ENCODE results near the gene RPS16. TPM values are rescaled to one million over a fixed set of nuclear protein-coding genes. Genes with fewer than 3 reads are reported as not detected.

Gene RPS16
- total and polyA plus RNA-seq, 12 donors = 936 to 3,280 (median 1,424) TPM

DNA sequence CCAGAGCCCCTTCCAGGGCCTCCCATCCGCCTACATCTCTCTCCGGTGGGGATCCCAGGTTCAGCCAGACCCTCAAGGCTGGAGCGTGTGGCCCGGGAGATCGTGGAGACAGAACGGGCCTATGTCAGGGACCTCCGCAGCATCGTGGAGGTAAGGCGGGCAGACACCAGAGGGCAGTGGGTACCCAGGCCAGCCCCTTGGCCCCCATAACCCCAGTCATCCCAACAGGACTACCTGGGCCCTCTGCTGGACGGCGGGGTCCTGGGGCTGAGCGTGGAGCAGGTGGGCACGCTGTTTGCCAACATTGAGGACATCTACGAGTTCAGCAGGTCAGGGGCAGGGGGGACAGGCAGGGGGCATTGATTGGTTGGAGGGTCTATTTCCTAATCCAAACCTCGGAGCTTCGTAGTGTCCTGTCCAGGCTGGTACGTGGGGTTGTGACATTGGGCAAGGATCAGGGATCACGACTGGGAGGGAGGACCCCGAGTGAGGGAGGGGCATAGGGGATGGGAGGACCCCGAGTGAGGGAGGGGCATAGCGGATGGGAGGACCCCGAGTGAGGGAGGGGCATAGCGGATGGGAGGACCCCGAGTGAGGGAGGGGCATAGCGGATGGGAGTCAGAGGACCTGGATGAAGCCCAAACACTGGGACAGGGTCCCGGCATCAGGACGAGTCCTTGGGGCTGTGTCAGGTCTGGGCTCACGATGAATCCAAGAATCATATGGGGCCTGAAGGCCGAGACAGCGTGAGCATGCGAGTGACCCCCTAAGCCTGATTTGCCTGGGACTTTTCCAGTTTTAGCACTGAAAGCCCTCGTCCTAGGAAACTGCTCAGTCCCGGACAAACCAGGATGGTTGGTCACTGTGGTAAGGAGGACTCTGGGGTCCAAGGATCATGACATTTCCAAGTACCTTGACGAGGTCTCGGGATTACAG, 20.4 kb downstream of the RPS16 start:
- Histone ChIP-seq H3K4me3 (peak overlapping the region in 9 of 10 donors; percentile 67 to 98 (median 86)), H3K9me3 (no peaks in the 10 kb centered on the region), H3K4me1 (peaks cover 11 to 54% (median 32%) of the 10 kb centered on the region in 9 donors), H3K27me3 (no peaks in the 10 kb centered on the region), H3K27ac (peak overlapping the region in 6 of 10 donors; percentile 94 to 100 (median 96)), H3K36me3 (peaks cover 0 to 52% (median 0%) of the 10 kb centered on the region in 9 donors)
- TF ChIP-seq, protein P1, sequence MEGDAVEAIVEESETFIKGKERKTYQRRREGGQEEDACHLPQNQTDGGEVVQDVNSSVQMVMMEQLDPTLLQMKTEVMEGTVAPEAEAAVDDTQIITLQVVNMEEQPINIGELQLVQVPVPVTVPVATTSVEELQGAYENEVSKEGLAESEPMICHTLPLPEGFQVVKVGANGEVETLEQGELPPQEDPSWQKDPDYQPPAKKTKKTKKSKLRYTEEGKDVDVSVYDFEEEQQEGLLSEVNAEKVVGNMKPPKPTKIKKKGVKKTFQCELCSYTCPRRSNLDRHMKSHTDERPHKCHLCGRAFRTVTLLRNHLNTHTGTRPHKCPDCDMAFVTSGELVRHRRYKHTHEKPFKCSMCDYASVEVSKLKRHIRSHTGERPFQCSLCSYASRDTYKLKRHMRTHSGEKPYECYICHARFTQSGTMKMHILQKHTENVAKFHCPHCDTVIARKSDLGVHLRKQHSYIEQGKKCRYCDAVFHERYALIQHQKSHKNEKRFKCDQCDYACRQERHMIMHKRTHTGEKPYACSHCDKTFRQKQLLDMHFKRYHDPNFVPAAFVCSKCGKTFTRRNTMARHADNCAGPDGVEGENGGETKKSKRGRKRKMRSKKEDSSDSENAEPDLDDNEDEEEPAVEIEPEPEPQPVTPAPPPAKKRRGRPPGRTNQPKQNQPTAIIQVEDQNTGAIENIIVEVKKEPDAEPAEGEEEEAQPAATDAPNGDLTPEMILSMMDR (IDR thresholded peaks at IDR 0.05) = no peak
- intact Hi-C loops (cut with DNase I) = loop anchor here in 3 of 10 donors (2.0 to 10.0 kb wide), 3 partner anchors 17 to 291 kb away; partner anchors contain the start of genes EID2B (in 1 of the 3) and PAK4 (in 1 of the 3)
- WGBS, 2 donors = 58 to 61% methylated on average over 35 of the region's 35 CpGs
- ATAC-seq (no peak), DNase-seq (no peak)

DNA sequence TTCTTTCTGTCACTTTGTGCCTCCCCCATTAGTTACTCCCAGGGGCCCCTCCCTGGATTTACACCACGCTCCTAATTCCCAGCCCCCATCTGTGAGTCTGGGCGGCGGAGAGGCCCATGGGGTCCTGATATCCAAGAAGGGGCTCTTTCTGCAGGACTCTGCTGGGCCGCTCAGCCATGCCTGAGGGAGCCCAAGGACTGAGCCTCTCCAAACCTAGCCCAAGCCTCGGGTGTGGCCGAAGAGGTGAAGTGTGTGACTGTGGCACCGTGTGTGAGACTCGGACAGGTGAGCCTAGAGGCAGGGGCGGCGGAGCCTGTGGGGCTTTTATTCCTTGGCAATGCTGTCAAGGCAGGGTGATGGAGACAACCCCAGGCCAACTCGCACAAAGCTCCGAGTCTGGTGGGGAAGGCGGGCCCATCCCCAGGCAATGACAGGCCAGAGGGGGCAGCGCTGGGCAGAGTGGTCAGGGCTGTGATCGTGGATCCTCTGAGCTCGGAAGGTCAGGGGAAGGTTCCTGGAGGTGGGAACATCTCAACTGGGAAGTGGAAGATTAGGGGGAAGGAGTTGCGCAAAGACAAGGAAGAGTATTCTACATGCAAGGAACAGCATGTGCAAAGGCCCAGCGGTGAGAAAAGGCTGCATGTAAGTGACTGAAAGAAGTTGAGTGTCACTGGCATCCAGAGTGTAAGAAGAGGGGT, 21.7 kb downstream of the RPS16 start:
- TF ChIP-seq, protein P1 (IDR thresholded peaks at IDR 0.05) = peak in 2 of 9 donors; percentile 25 to 28
- no peaks in the 10 kb centered on the region for H3K9me3 ChIP-seq
- no peaks in the 10 kb centered on the region for H3K27me3 ChIP-seq
- H3K36me3 ChIP-seq = peaks cover 0 to 39% (median 0%) of the 10 kb centered on the region in 9 donors
- ATAC-seq (no peak), DNase-seq (peak in 1 of 2 donors; percentile 36)
- peak overlapping the region; percentile 66 to 98 (median 86) for H3K4me3 ChIP-seq
- WGBS, 2 donors = 35 to 44% methylated on average over 18 of the region's 18 CpGs
- H3K27ac ChIP-seq = peak overlapping the region; percentile 94 to 100 (median 96)
- peaks cover 11 to 60% (median 43%) of the 10 kb centered on the region in 9 donors for H3K4me1 ChIP-seq
- intact Hi-C loops (cut with DNase I) = loop anchor here in 6 of 10 donors (2.0 to 10.0 kb wide), 6 partner anchors 17 to 289 kb away; partner anchors contain the start of genes SAMD4B (in 3 of the 6), EID2B (in 1 of the 6), PAK4 (in 1 of the 6) and SUPT5H (in 1 of the 6)

DNA sequence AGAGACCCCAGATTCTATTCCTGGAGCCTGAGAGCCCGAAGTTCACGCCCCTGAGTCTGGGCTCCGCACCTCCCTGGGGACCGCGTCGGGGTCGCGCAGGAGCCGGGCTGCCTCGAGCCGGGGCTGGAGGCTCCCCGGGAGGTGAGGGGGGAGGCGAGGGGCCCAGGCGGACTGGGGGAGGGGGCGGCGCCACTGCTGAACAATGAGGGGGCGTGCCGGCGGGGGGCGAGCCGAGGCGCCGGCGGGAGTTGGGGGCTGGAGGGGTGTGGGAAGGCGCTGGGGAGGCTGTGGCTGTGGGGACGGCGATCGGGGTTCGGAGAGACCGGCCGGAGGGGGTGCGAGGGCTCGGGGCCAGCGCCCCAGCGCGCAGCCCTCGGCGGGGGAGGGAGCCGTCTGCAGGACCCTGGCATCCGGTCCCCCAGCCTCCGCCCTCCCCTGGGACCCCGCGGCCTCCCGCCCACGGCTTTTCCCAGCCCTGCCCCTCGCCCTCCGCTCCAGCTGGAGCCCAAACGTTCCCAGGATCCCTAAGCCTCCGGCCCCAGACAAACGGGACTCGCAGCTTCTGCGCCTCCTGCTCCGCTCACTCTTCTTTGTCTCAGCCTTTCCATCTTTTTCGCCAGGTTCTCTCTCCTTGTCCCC, 22.4 kb downstream of the RPS16 start:
- DNase-seq = peak; percentile 81 to 87
- peaks cover 11 to 67% (median 50%) of the 10 kb centered on the region in 9 donors for H3K4me1 ChIP-seq
- intact Hi-C loops (cut with DNase I) = loop anchor here in 5 of 10 donors (2.0 to 10.0 kb wide), 5 partner anchors 17 to 289 kb away; partner anchors contain the start of genes SAMD4B (in 3 of the 5), EID2B (in 1 of the 5), PAK4 (in 1 of the 5) and SUPT5H (in 1 of the 5)
- H3K36me3 ChIP-seq = peaks cover 0 to 39% (median 2%) of the 10 kb centered on the region in 9 donors
- H3K9me3 ChIP-seq = no peaks in the 10 kb centered on the region
- ATAC-seq = peak in 7 of 8 donors; percentile 1 to 23 (median 13)
- H3K27me3 ChIP-seq = no peaks in the 10 kb centered on the region
- H3K4me3 ChIP-seq = peak overlapping the region; percentile 66 to 98 (median 86)
- TF ChIP-seq, protein P1 (IDR thresholded peaks at IDR 0.05) = no peak
- peak overlapping the region; percentile 94 to 100 (median 96) for H3K27ac ChIP-seq
- WGBS, 2 donors = 1 to 3% methylated on average over 39 to 52 of the region's 54 CpGs

Data from heart right ventricle (tissue), 16 donors.